ENCODE data around the gene MZT2B. TPM values are rescaled to one million over a fixed set of nuclear protein-coding genes. Genes with fewer than 3 reads are reported as not detected.
"Not testable (repeated sequence)": the region's sequence is repeated elsewhere in the genome, so short reads cannot be mapped to it uniquely, and the experiment has no call there.

MZT2B gene
- polyA plus RNA-seq, 3 donors, result 28.8 to 66.8 (median 64.9) TPM

- H3K36me3 ChIP-seq (replicated peaks in 1 of 2; ENCODE audit: control insufficient read depth in 1 of 2, insufficient read depth in 2 of 2, low read length in 2 of 2); H3K4me2 ChIP-seq (replicated peaks; ENCODE audit: extremely low read depth, low read length, poor library complexity, severe bottlenecking); H3K9me3 Mint-ChIP-seq; H3K4me3 Mint-ChIP-seq; DNase-seq; H4K20me1 ChIP-seq (ENCODE audit: insufficient read depth, low read length); H3K9ac ChIP-seq (ENCODE audit: insufficient read depth, low read length, poor library complexity, severe bottlenecking); H3K79me2 ChIP-seq (ENCODE audit: insufficient read depth, low read length); H3K4me1 ChIP-seq (ENCODE audit: control insufficient read depth in 1 of 2, insufficient read depth in 2 of 2, low read length in 2 of 2); H3K4me3 ChIP-seq (replicated peaks in 1 of 3; ENCODE audit: low read depth in 2 of 3, low read length in 3 of 3); H3K27me3 Mint-ChIP-seq (ENCODE audit: low read depth in 3 of 3); H3K36me3 Mint-ChIP-seq; H3K9me3 ChIP-seq (replicated peaks in 1 of 2; ENCODE audit: control insufficient read depth in 1 of 2, insufficient read depth in 1 of 2, low read length in 2 of 2); H3K4me1 Mint-ChIP-seq; H3K27me3 ChIP-seq (ENCODE audit: control insufficient read depth in 2 of 2, insufficient read depth in 2 of 2, low read length in 2 of 2); intact Hi-C loops (cut with micrococcal nuclease); H3K27ac ChIP-seq (ENCODE audit: low read depth in 1 of 2, low read length in 2 of 2); H2AFZ ChIP-seq (ENCODE audit: insufficient read depth, low read depth, low read length, poor library complexity, severe bottlenecking); H3K27ac Mint-ChIP-seq: not testable (repeated sequence)
- WGBS (ENCODE audit: insufficient coverage), result 79% methylated on average over 4 of the region's 6 CpGs
These were observed 57.5 kb downstream of the MZT2B start for GRCh38 chr2:130239581-130239980.

Other genes with a start within 250 kb of the MZT2B start
- not detected for gene RAB6C, start 202.6 kb upstream of the MZT2B start, polyA plus RNA-seq
- not detected for gene POTEF, start 53.0 kb upstream of the MZT2B start, polyA plus RNA-seq
- gene CCDC74B, start 37.1 kb upstream of the MZT2B start, polyA plus RNA-seq, result not detected
- 10 to 100 TPM; 10.5 to 34.6 (median 14.2) TPM for gene SMPD4, start 660 bp upstream of the MZT2B start, polyA plus RNA-seq
- not detected for gene TUBA3E, start 16.2 kb downstream of the MZT2B start, polyA plus RNA-seq
- gene IMP4, start 160.6 kb downstream of the MZT2B start, polyA plus RNA-seq, result 10 to 100 TPM; 57.6 to 81.2 (median 58.5) TPM
- 100 to 1,000 TPM in 2 of 3 donors, 10 to 100 TPM in 1; 72.2 to 365 (median 102) TPM for gene PTPN18, start 173.8 kb downstream of the MZT2B start, polyA plus RNA-seq

Data from CD14-positive monocyte (primary cell).